ENCODE results near the gene FAR2. TPM values are rescaled to one million over a fixed set of nuclear protein-coding genes. Genes with fewer than 3 reads are reported as not detected.

The FAR2 gene
- total and polyA plus RNA-seq, 2 donors (not counting 3 experiments of a cell fraction or from before 2014, with no cell fraction given): 32.3 to 61.7 TPM

GRCh38 chr12:29320295-29321085, 171.4 kb downstream of the FAR2 start:
- no peak for TF ChIP-seq POLR2A (IDR thresholded peaks at IDR 0.05; ENCODE audit: low read depth, low read length)
- peak; percentile 58 for TF ChIP-seq GATA2 (IDR thresholded peaks at IDR 0.05; ENCODE audit: insufficient read depth, insufficient read length, low read depth, low read length)
- no peak for TF ChIP-seq MAX (IDR thresholded peaks at IDR 0.05; ENCODE audit: insufficient read depth, insufficient read length)
- TF ChIP-seq FOS (IDR thresholded peaks at IDR 0.05; ENCODE audit: borderline replicate concordance, insufficient read depth, low read length): peak; percentile 67
- TF ChIP-seq JUN (IDR thresholded peaks at IDR 0.05; ENCODE audit: borderline replicate concordance, insufficient read depth, insufficient read length, low read depth): peak; percentile 82
- POLR2A ChIA-PET: no interaction called here
- no peaks in the 10 kb centered on the region for H3K79me2 ChIP-seq (ENCODE audit: control insufficient read depth, insufficient read depth, low read length)
- H3K9ac ChIP-seq (replicated peaks; ENCODE audit: extremely low read depth, insufficient read depth, low read length): peak overlapping the region; percentile 30
- peak overlapping the region; percentile 76 for H3K27ac ChIP-seq (ENCODE audit: insufficient read depth, low read depth, low read length)
- BruUV-seq (replicated peaks): TSS peak; percentile 87
- peak; percentile 76 for FAIRE-seq
- intact Hi-C loops (cut with micrococcal nuclease) (no loop called here), dilution Hi-C loops (cut with MboI; ENCODE audit: extremely low pct_ligation_motif_present, low sequenced_read_pairs) (no loop called here)
- no peak overlapping the region for H2AFZ ChIP-seq (ENCODE audit: low read depth, low read length)
- H3K36me3 ChIP-seq (ENCODE audit: control insufficient read depth in 2 of 2, extremely low read depth in 1 of 2, insufficient read depth in 2 of 2, low read length in 2 of 2): peaks cover 0 to 7% of the 10 kb centered on the region in 2 experiments
- peaks cover 17% of the 10 kb centered on the region for H3K4me1 ChIP-seq (ENCODE audit: control insufficient read depth, extremely low read depth, insufficient read depth, low read length)
- H3K4me2 ChIP-seq (ENCODE audit: insufficient read depth, low read length): no peak overlapping the region
- H3K9me1 ChIP-seq (replicated peaks; ENCODE audit: control insufficient read depth, extremely low read depth, insufficient read depth, low read length): no peaks in the 10 kb centered on the region
- H3K9me3 ChIP-seq (replicated peaks; ENCODE audit: control insufficient read depth, insufficient read depth, low read length): no peaks in the 10 kb centered on the region
- H4K20me1 ChIP-seq (replicated peaks; ENCODE audit: control insufficient read depth, extremely low read depth, insufficient read depth, low read length): no peaks in the 10 kb centered on the region
- CTCF ChIA-PET: interaction anchor here (0.8 to 1.0 kb wide), 2 partner anchors 11 to 232 kb away, joined by 3 to 4 read pairs; no protein-coding TSS in a partner anchor
- DNase-seq (ENCODE audit: low read depth, low spot score): peak; percentile 57
- no peak overlapping the region for H3K4me3 ChIP-seq (replicated peaks in 1 of 3; ENCODE audit: insufficient read depth in 1 of 3, low read depth in 1 of 3, low read length in 3 of 3)
- no peaks in the 10 kb centered on the region for H3K27me3 ChIP-seq (ENCODE audit: control insufficient read depth in 2 of 2, insufficient read depth in 2 of 2, low read length in 2 of 2)

- TF ChIP-seq POLR2A (IDR thresholded peaks at IDR 0.05; ENCODE audit: low read depth, low read length) (no peak), POLR2AphosphoS5 (IDR thresholded peaks at IDR 0.05; ENCODE audit: insufficient read depth, low read depth, low read length) (no peak), MYC (IDR thresholded peaks at IDR 0.05; ENCODE audit: low read depth, low read length) (no peak), FOS (IDR thresholded peaks at IDR 0.05; ENCODE audit: borderline replicate concordance, insufficient read depth, low read length) (no peak), GATA2 (IDR thresholded peaks at IDR 0.05; ENCODE audit: insufficient read depth, insufficient read length, low read depth, low read length) (no peak), MAX (IDR thresholded peaks at IDR 0.05; ENCODE audit: insufficient read depth, insufficient read length) (no peak), EZH2 (IDR thresholded peaks at IDR 0.05; ENCODE audit: borderline replicate concordance, low read depth, low read length, severe bottlenecking) (no peak), CTCF (IDR thresholded peaks at IDR 0.05; ENCODE audit: extremely low read depth in 1 of 2, insufficient read depth in 1 of 2, low read depth in 1 of 2, low read length in 2 of 2) (no peak), JUN (IDR thresholded peaks at IDR 0.05; ENCODE audit: borderline replicate concordance, insufficient read depth, insufficient read length, low read depth) (no peak)
- peaks cover 0 to 7% of the 10 kb centered on the region in 2 experiments for H3K36me3 ChIP-seq (ENCODE audit: control insufficient read depth in 2 of 2, extremely low read depth in 1 of 2, insufficient read depth in 2 of 2, low read length in 2 of 2)
- H3K27me3 ChIP-seq (ENCODE audit: control insufficient read depth in 2 of 2, insufficient read depth in 2 of 2, low read length in 2 of 2): no peaks in the 10 kb centered on the region
- no peaks in the 10 kb centered on the region for H3K9me1 ChIP-seq (replicated peaks; ENCODE audit: control insufficient read depth, extremely low read depth, insufficient read depth, low read length)
- ChIA-PET POLR2A (no interaction called here), CTCF (no interaction called here)
- intact Hi-C loops (cut with micrococcal nuclease) (no loop called here), dilution Hi-C loops (cut with MboI; ENCODE audit: extremely low pct_ligation_motif_present, low sequenced_read_pairs) (no loop called here)
- H3K27ac ChIP-seq (ENCODE audit: insufficient read depth, low read depth, low read length): no peak overlapping the region
- H3K9ac ChIP-seq (replicated peaks; ENCODE audit: extremely low read depth, insufficient read depth, low read length): no peak overlapping the region
- H3K9me3 ChIP-seq (replicated peaks; ENCODE audit: control insufficient read depth, insufficient read depth, low read length): no peaks in the 10 kb centered on the region
- no TSS peak for BruUV-seq (replicated peaks)
- H3K79me2 ChIP-seq (ENCODE audit: control insufficient read depth, insufficient read depth, low read length): no peaks in the 10 kb centered on the region
- no peaks in the 10 kb centered on the region for H4K20me1 ChIP-seq (replicated peaks; ENCODE audit: control insufficient read depth, extremely low read depth, insufficient read depth, low read length)
- H3K4me1 ChIP-seq (ENCODE audit: control insufficient read depth, extremely low read depth, insufficient read depth, low read length): peaks cover 17% of the 10 kb centered on the region
- H3K4me3 ChIP-seq (replicated peaks in 1 of 3; ENCODE audit: insufficient read depth in 1 of 3, low read depth in 1 of 3, low read length in 3 of 3): no peak overlapping the region
- H3K4me2 ChIP-seq (ENCODE audit: insufficient read depth, low read length): no peak overlapping the region
- H2AFZ ChIP-seq (ENCODE audit: low read depth, low read length): no peak overlapping the region
- DNase-seq (ENCODE audit: low read depth, low spot score) (no peak), FAIRE-seq (no peak)
Observed at GRCh38 chr12:29322157-29322556, 173.1 kb downstream of the FAR2 start.

Data from endothelial cell of umbilical vein (primary cell).